ENCODE results near the gene BIRC3.

BIRC3 gene

DNA sequence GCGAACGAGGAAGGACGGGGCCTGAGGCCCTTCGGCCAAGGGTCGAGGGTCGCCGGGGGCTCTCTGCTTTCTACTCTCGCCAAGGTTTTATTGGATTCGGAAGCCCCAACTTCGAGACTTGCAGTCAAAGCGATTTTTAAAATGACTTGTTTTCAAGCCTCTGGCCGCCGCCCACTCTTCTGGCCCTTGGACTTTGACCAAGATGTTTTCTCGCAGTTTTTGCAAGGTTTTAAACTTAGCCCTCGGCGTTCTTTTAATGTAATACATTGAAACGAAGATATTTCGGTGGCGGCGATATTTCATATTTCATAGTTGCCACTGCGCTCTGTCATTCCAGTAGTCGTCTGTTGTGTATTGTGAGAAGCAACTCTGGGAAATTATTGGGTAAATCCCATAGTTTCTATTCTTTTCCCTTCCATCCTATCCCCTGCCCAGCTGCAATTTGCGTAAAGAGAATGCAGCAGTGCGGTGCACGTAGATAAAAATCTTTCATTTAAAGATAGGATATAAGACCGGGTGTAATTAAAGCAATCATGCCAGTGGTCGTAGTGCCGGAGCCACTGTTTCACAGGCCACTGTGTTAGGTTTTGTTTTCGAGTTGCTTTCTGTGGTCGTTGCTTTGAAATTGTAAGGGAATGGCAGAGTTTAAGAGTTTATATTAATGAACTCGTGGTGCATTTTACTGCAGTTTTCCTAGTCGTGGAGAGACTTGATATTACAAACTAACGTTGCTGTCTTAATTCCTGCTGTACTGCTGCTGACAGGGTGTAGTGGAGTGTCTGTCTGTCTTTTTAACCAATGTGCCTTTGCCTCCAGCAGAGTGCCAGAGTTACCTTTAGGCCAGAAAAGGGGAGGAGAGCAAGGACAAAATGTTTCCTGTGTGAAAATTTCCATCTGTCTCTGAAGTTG, 30.4 kb downstream of the BIRC3 start:
- DNase-seq (ENCODE audit: low read depth) = peak; percentile 44
- TF ChIP-seq, protein P1, sequence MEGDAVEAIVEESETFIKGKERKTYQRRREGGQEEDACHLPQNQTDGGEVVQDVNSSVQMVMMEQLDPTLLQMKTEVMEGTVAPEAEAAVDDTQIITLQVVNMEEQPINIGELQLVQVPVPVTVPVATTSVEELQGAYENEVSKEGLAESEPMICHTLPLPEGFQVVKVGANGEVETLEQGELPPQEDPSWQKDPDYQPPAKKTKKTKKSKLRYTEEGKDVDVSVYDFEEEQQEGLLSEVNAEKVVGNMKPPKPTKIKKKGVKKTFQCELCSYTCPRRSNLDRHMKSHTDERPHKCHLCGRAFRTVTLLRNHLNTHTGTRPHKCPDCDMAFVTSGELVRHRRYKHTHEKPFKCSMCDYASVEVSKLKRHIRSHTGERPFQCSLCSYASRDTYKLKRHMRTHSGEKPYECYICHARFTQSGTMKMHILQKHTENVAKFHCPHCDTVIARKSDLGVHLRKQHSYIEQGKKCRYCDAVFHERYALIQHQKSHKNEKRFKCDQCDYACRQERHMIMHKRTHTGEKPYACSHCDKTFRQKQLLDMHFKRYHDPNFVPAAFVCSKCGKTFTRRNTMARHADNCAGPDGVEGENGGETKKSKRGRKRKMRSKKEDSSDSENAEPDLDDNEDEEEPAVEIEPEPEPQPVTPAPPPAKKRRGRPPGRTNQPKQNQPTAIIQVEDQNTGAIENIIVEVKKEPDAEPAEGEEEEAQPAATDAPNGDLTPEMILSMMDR (IDR thresholded peaks at IDR 0.05; ENCODE audit: insufficient read depth, low read depth, low read length, missing control alignments) = no peak
- peak overlapping the region; percentile 87 for H3K4me3 ChIP-seq (ENCODE audit: low read depth, low read length)

DNA sequence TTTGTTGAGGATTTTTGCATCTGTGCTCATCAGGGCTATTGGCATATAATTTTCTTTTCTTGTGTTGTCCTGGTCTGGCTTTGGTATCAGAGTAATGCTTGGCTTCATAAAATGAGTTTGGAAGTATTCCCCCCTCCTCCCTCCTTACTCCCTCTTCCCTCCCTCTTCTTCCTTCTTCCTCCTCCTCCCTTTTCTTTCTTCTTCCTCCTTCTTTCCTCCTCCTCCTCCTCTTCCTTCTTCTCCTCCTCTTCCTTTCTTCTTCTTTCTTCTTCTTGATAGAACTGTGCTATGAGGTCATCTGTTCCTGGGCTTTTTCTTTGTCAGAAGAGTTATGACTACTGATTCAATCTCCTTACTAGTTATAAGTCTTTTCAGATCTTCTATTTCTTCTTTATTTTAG, 39.8 kb downstream of the BIRC3 start:
- TF ChIP-seq, protein P1 (IDR thresholded peaks at IDR 0.05; ENCODE audit: insufficient read depth, low read depth, low read length, missing control alignments) = no peak
- no peak for DNase-seq (ENCODE audit: low read depth)
- H3K4me3 ChIP-seq (ENCODE audit: low read depth, low read length) = no peak overlapping the region

DNA sequence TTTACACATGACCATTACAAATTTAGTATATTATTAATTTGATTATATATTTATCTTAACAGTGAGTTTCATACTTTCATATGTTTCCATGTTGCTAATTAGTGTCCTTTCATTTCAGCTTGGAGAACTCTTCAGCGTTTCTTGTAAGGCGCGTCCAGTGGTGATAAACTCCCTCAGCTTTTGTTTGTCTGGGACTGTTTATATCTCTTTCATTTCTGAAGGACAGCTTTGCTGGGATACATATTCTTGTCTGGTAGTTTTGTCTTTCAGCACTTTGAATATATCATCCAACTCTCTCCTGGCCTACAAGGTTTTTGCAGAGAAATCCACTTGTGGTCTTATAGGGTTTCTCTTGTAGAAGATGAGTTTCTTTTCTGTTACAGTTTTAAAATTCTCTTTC, 42.1 kb downstream of the BIRC3 start:
- no peak overlapping the region for H3K4me3 ChIP-seq (ENCODE audit: low read depth, low read length)
- DNase-seq (ENCODE audit: low read depth) = no peak
- TF ChIP-seq, protein P1 (IDR thresholded peaks at IDR 0.05; ENCODE audit: insufficient read depth, low read depth, low read length, missing control alignments) = no peak

DNA sequence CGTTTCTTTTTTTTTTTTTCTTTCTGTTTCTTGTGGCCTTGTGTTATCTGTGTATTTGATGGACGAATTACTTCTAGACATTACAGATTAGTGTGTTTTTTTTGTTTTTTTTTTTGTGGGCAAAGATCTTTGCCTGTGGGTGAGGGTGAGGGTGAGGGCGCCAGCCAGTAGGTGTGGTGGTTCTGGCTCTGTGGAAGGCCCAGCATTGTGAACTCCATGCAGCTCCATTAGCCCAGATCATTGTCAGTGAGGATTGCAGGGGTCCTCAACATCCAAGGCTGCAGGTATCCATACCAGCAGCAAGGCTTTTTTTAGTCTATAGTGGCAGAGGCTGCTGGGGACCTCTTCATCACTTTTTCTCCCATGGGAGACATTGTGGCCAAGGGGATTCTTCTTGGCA, 43.4 kb downstream of the BIRC3 start:
- H3K4me3 ChIP-seq (ENCODE audit: low read depth, low read length) = no peak overlapping the region
- TF ChIP-seq, protein P1 (IDR thresholded peaks at IDR 0.05; ENCODE audit: insufficient read depth, low read depth, low read length, missing control alignments) = no peak
- no peak for DNase-seq (ENCODE audit: low read depth)

DNA sequence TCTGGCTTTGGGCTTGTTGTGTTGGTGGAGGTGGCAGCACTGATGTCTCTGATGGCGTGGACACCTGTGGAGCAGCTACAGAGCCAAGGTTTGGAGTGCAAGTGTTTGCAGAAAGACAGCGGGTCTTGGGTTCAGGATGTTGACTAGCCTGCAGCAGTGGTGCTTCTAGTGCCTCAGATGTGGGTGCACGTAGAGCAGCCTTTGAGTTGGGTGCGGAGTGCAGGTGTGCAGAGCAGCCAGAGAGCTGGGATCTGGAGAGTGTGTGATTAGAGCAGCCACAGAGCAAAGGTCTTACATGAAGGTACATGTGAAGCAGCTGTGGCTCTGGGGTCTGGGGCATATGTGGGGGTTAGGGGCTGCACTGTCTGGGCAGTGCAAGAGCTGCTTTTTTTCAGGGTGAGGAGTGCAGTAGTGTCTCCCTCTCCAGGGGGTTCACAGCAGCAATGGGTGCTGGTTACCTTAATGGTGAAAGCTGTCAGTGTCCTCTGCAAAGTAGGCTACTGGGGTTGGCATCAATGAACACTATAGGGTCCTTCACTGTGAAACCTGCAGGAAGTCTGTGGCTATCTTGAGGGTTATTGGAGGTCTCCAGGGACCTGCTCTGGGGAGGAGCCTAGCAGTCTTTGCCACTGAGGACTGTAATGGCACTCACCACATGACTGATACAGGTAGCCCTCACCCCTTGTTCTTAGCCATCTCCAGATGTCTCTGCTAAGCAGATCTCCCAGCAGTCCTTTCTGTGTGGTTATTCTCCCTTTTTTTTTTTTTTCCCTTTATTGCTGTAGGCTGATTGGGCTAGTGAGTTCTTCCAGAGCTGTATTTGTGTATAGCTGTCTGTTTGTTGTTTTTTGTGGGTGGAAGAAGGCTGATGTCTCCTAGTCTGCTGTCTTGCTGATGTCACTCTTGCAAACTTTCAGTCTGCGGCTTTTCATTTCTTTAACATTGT, 44.1 kb downstream of the BIRC3 start:
- TF ChIP-seq, protein P1 (IDR thresholded peaks at IDR 0.05; ENCODE audit: insufficient read depth, low read depth, low read length, missing control alignments) = no peak
- H3K4me3 ChIP-seq (ENCODE audit: low read depth, low read length) = no peak overlapping the region
- peak; percentile 49 for DNase-seq (ENCODE audit: low read depth)

DNA sequence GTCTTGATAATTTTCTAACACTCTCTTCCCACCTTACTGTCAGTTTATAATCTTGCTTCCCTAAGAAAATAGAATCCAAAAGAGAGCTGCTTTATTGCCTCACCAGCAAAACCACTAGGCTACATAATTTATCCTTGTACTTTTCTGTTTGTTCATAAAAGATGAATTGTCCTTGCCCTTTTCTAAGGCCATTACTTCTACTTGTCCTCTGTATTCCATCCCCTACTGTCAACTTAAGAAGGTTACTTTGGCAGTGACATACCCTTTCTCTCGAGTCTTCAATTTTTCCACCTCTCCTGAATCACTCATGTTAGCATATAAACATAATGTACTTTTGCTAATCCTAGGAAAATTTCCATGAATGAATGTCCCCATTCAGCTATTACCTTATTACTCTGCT, 47.7 kb downstream of the BIRC3 start:
- H3K4me3 ChIP-seq (ENCODE audit: low read depth, low read length) = no peak overlapping the region
- TF ChIP-seq, protein P1 (IDR thresholded peaks at IDR 0.05; ENCODE audit: insufficient read depth, low read depth, low read length, missing control alignments) = no peak
- no peak for DNase-seq (ENCODE audit: low read depth)

All from GM12865 (cell line).